ENCODE measurements around the gene RPL34. TPM values are rescaled to one million over a fixed set of nuclear protein-coding genes. Genes with fewer than 3 reads are reported as not detected.

RPL34 gene
- total and polyA plus RNA-seq, 2 of the 8 experiments (the other 6 are each of a cell fraction or from before 2014, with no cell fraction given), result 1,430 to 2,987 TPM

- H4K91ac ChIP-seq (replicated peaks; ENCODE audit: insufficient read length, low read length), result no peak overlapping the region
Measured at GRCh38 chr4:108589961-108590360, 30.4 kb upstream of the RPL34 start.

More at GRCh38 chr4:108589961-108590360, 30.4 kb upstream of the RPL34 start:
- H3K4me1 ChIP-seq (replicated peaks in 1 of 4; ENCODE audit: control insufficient read depth in 3 of 4, insufficient read depth in 4 of 4, low read length in 3 of 4), result no peaks in the 10 kb centered on the region; a peak in 1 of 7 replicates
- ChIA-PET CTCF (ENCODE audit: partially characterized antibody) (interaction anchor here (0.6 kb wide), 2 partner anchors 17 to 49 kb away, joined by 3 read pairs; no protein-coding TSS in a partner anchor), POLR2A (ENCODE audit: partially characterized antibody) (interaction anchor here (0.6 to 1.2 kb wide), 2 partner anchors 30 to 35 kb away, joined by 3 to 4 read pairs; partner anchors contain the start of gene RPL34)
- H2AK5ac ChIP-seq (ENCODE audit: low read depth, low read length), result no peak overlapping the region
- H4K5ac ChIP-seq (ENCODE audit: insufficient read length, low read depth, low read length), result no peak overlapping the region
- H3K9me3 ChIP-seq (ENCODE audit: insufficient read depth in 2 of 2, low read depth in 1 of 2, low read length in 1 of 2), result no peaks in the 10 kb centered on the region
- WGBS, 2 experiments (ENCODE audit: extremely low coverage in 1 of 2, insufficient coverage in 1 of 2, insufficient read length in 1 of 2, insufficient replicate concordance in 2 of 2, low coverage in 1 of 2, low lambda C conversion rate in 2 of 2, missing lambda C conversion rate in 1 of 2), result 85% methylated on average over 2 of the region's 2 CpGs; no CpG with 5 or more reads in 1 of the 2 experiments
- no peak overlapping the region for H2BK15ac ChIP-seq (ENCODE audit: low read length)
- H3K79me2 ChIP-seq (ENCODE audit: control insufficient read depth in 1 of 2, insufficient read depth in 2 of 2, low read length in 2 of 2), result no peaks in the 10 kb centered on the region
- no peaks in the 10 kb centered on the region for H3K36me3 ChIP-seq (ENCODE audit: control insufficient read depth in 2 of 4, insufficient read depth in 4 of 4, low read length in 3 of 4)
- no peak overlapping the region for H3K4me2 ChIP-seq (ENCODE audit: insufficient read depth in 1 of 2, low read depth in 2 of 2, low read length in 2 of 2)
- H3K14ac ChIP-seq (ENCODE audit: insufficient read length), result no peak overlapping the region
- H3K27ac ChIP-seq (ENCODE audit: low read depth, low read length), result no peak overlapping the region
- no peak overlapping the region for H2AFZ ChIP-seq (ENCODE audit: low read length)
- no peak overlapping the region for H2BK20ac ChIP-seq (ENCODE audit: low read length)
- no peak overlapping the region for H3K4ac ChIP-seq (replicated peaks; ENCODE audit: insufficient read length, low read depth, low read length)
- H3K4me3 ChIP-seq (ENCODE audit: extremely low read depth in 1 of 4, insufficient read depth in 2 of 4, low read depth in 3 of 4, low read length in 4 of 4), result no peak overlapping the region
- H3K56ac ChIP-seq (replicated peaks; ENCODE audit: insufficient read length, low read depth, low read length), result no peak overlapping the region
- peaks cover 0 to 6% (median 2%) of the 10 kb centered on the region in 4 experiments; a peak in 5 of 7 replicates for H3K27me3 ChIP-seq (replicated peaks in 1 of 4; ENCODE audit: control insufficient read depth in 3 of 4, extremely low read depth in 1 of 4, insufficient read depth in 3 of 4, low read length in 3 of 4)
- H2BK5ac ChIP-seq (ENCODE audit: low read depth, low read length), result no peak overlapping the region
- H4K8ac ChIP-seq (ENCODE audit: extremely low read depth, insufficient read depth, low read length), result no peak overlapping the region
- H4K20me1 ChIP-seq (replicated peaks in 1 of 2; ENCODE audit: control insufficient read depth in 1 of 2, insufficient read depth in 2 of 2, low read length in 2 of 2), result no peaks in the 10 kb centered on the region
- H3K23me2 ChIP-seq (ENCODE audit: low read depth, low read length), result no peaks in the 10 kb centered on the region
- FAIRE-seq (no peak), DNase-seq (ENCODE audit: low read depth in 1 of 2, low spot score in 2 of 2) (no peak)
- no peak overlapping the region for H3K9ac ChIP-seq (replicated peaks in 1 of 4; ENCODE audit: extremely low read depth in 1 of 4, low read depth in 3 of 4, low read length in 3 of 4)
- H3K23ac ChIP-seq (ENCODE audit: insufficient read length), result no peak overlapping the region
- no peak overlapping the region for H2BK12ac ChIP-seq (ENCODE audit: low read depth, low read length)
- no peak overlapping the region for H2BK120ac ChIP-seq (replicated peaks; ENCODE audit: low read depth, low read length)
- no peaks in the 10 kb centered on the region for H3K79me1 ChIP-seq (ENCODE audit: low read depth, low read length)
- no peak overlapping the region for H3K18ac ChIP-seq (ENCODE audit: extremely low read depth, low read length)
- no peak for TF ChIP-seq TBP (IDR thresholded peaks at IDR 0.05; ENCODE audit: low read depth, low read length)
- no peak for TF ChIP-seq CHD2 (IDR thresholded peaks at IDR 0.05; ENCODE audit: low read length)

Measured in H1 (cell line).